22Rv1 (cell line): Measurements from ENCODE around the gene TAS2R60.

Experiments used
- ZFX ChIP-seq: fragments of 450-650 bp; IDR thresholded peaks from 2 replicates; pipeline ENCODE4 v1.6.1; 2017; ENCODE audit warnings: antibody characterized with exemption, borderline replicate concordance
- TF ChIP-seq, protein P1 (sequence below): fragments of 450-650 bp; IDR thresholded peaks from 2 replicates; pipeline ENCODE4 v1.5.1; 2017; ENCODE audit warnings: mild to moderate bottlenecking

DNA sequence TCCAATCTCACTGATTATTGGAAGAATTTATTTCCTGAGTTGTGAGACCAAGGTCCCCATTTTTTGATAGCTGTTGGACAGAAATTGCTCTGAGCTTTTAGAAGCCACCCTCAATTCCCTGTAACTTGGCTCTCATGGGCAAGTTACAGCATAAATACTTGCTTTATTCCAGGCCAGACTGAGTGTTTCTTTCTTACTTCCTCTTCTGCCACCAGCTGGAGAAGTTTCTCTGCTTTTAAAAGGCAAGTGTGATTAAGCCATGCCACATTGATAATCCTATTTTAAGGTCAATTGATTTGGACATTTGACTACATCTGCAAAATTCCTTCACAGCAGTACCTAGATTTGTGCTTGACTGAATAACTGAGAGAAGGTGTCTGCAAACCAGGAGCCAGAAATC, 20.3 kb downstream of the TAS2R60 start:
- TF ChIP-seq, protein P1, sequence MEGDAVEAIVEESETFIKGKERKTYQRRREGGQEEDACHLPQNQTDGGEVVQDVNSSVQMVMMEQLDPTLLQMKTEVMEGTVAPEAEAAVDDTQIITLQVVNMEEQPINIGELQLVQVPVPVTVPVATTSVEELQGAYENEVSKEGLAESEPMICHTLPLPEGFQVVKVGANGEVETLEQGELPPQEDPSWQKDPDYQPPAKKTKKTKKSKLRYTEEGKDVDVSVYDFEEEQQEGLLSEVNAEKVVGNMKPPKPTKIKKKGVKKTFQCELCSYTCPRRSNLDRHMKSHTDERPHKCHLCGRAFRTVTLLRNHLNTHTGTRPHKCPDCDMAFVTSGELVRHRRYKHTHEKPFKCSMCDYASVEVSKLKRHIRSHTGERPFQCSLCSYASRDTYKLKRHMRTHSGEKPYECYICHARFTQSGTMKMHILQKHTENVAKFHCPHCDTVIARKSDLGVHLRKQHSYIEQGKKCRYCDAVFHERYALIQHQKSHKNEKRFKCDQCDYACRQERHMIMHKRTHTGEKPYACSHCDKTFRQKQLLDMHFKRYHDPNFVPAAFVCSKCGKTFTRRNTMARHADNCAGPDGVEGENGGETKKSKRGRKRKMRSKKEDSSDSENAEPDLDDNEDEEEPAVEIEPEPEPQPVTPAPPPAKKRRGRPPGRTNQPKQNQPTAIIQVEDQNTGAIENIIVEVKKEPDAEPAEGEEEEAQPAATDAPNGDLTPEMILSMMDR, result no peak
- TF ChIP-seq ZFX, result no peak
